ENCODE results near the gene PDLIM3.

- TF ChIP-seq EZH2 (IDR thresholded peaks at IDR 0.05; ENCODE audit: low read length, unreplicated experiment): no peak
- TF ChIP-seq CTCF (conservative IDR thresholded peaks at IDR 0.05; ENCODE audit: low read depth, low read length): no peak
- no peak for TF ChIP-seq EZH2phosphoT487 (IDR thresholded peaks at IDR 0.05; ENCODE audit: borderline replicate concordance, low read length)
Measured at GRCh38 chr4:185524888-185525863, 10.1 kb downstream of the PDLIM3 start.

Measured in PC-3 (cell line).